ENCODE results near the gene RTN3.
A peak's percentile ranks its signal among the peaks of the same experiment; 100 is the strongest.

Gene RTN3

DNA sequence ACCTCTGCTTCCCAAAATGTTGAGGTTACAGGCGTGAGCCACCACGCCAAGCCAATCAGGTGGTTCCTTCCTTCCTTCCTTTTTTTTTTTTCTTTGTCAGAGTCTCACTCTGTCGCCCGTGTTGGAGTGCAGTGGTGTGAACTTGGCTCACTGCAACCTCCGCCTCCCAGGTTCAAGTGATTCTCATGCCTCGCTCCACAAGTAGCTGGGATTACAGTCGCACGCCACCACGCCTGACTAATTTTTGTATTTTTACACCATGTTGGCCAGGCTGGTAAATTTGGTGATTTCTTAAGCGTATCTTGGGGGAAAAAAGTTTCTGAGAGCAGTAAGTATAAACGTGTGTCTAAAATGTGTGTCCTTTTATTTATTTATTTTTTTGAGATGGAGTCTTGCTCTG is 113.8 kb downstream of the RTN3 start:
- no peaks in the 10 kb centered on the region for H3F3A ChIP-seq (ENCODE audit: insufficient read depth, low read length)
- H4K20me1 ChIP-seq (ENCODE audit: insufficient read depth, low read length): no peaks in the 10 kb centered on the region
- no peaks in the 10 kb centered on the region; the same call in 1 of the 2 replicates for H3K36me3 ChIP-seq (ENCODE audit: insufficient read depth, low read length)
- no peak for TF ChIP-seq CTCF (IDR thresholded peaks at IDR 0.05; ENCODE audit: low read length)
- TF ChIP-seq EZH2 (IDR thresholded peaks at IDR 0.05; ENCODE audit: borderline replicate concordance, low read length): no peak
- H2AFZ ChIP-seq (ENCODE audit: low read length): no peak overlapping the region
- H3K4me1 ChIP-seq (ENCODE audit: insufficient read depth, low read length, severe bottlenecking): no peaks in the 10 kb centered on the region
- H3K27me3 ChIP-seq (ENCODE audit: insufficient read depth, low read length): peaks cover 9% of the 10 kb centered on the region; the same call in 1 of the 2 replicates
- no peak overlapping the region for H3K4me3 ChIP-seq (ENCODE audit: low read depth, low read length, poor library complexity, severe bottlenecking)
- H3K4me2 ChIP-seq (ENCODE audit: low read length): no peak overlapping the region
- H3K9me2 ChIP-seq (ENCODE audit: low read depth, low read length): no peaks in the 10 kb centered on the region
- H3K9me3 ChIP-seq (ENCODE audit: low read length): peaks cover 4% of the 10 kb centered on the region; the same call in 1 of the 2 replicates
- no peak overlapping the region for H3K9ac ChIP-seq (ENCODE audit: low read length)
- H3K79me2 ChIP-seq (ENCODE audit: insufficient read depth, low read length): no peaks in the 10 kb centered on the region
- H3K27ac ChIP-seq (ENCODE audit: low read depth, low read length, poor library complexity, severe bottlenecking): no peak overlapping the region

GRCh38 chr11:63800921-63801320 is 119.6 kb downstream of the RTN3 start:
- H3K79me2 ChIP-seq (ENCODE audit: insufficient read depth, low read length): no peaks in the 10 kb centered on the region
- peaks cover 5% of the 10 kb centered on the region for H3K4me1 ChIP-seq (ENCODE audit: insufficient read depth, low read length, severe bottlenecking)
- no peak overlapping the region for H3K27ac ChIP-seq (ENCODE audit: low read depth, low read length, poor library complexity, severe bottlenecking)
- no peak overlapping the region for H3K9ac ChIP-seq (ENCODE audit: low read length)
- peaks cover 12% of the 10 kb centered on the region; the same call in 1 of the 2 replicates for H3K27me3 ChIP-seq (ENCODE audit: insufficient read depth, low read length)
- H3K36me3 ChIP-seq (ENCODE audit: insufficient read depth, low read length): no peaks in the 10 kb centered on the region
- no peak overlapping the region for H3K4me3 ChIP-seq (ENCODE audit: low read depth, low read length, poor library complexity, severe bottlenecking)
- no peak overlapping the region for H2AFZ ChIP-seq (ENCODE audit: low read length)
- H3F3A ChIP-seq (ENCODE audit: insufficient read depth, low read length): no peaks in the 10 kb centered on the region
- no peak overlapping the region for H3K4me2 ChIP-seq (ENCODE audit: low read length)
- TF ChIP-seq EZH2 (IDR thresholded peaks at IDR 0.05; ENCODE audit: borderline replicate concordance, low read length) (no peak), CTCF (IDR thresholded peaks at IDR 0.05; ENCODE audit: low read length) (no peak)
- H4K20me1 ChIP-seq (ENCODE audit: insufficient read depth, low read length): no peaks in the 10 kb centered on the region
- H3K9me3 ChIP-seq (ENCODE audit: low read length): no peaks in the 10 kb centered on the region
- no peaks in the 10 kb centered on the region for H3K9me2 ChIP-seq (ENCODE audit: low read depth, low read length)

DNA sequence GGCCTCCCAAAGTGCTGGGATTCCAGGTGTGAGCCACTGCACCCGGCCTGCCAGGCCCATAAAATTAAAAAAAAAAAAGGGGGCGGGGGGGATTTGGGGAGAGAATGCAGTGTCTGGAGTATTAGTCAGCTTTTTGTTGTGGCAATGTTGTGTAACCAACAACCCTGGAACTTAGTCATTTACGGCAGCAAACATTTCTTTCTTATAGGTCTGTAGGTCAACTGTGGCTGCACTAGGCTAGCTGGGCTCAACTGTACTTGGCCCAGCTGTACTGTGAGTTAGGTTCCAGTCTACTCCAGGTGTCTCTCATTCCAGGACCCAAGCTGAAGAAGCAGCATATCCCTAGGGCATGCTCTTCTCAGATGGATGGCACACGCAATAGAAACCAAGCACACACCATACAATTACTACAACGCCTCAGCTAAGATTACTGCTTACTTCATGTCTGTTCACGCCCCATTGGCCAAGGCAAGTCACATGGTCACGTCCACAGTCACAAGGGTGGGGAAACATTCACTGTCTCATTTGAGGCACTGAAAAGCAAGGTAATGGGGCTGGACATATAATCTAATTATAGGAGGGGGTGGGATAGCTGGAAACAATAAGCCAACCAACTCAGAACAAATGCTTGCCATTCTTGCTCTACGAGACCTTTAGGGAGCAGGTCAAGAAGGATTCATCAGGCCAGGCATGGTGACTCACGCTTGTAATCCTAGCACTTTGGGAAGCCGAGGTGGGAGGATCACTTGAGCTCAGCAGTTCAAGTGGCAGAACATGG is 121.5 kb downstream of the RTN3 start:
- Histone ChIP-seq H3K9me2 (ENCODE audit: low read depth, low read length) (no peaks in the 10 kb centered on the region), H3K9ac (ENCODE audit: low read length) (no peak overlapping the region), H3K27me3 (ENCODE audit: insufficient read depth, low read length) (0 out of 2 replicates have a peak, but pooled peaks cover 6% of the 10 kb centered on the region), H3K4me3 (ENCODE audit: low read depth, low read length, poor library complexity, severe bottlenecking) (no peak overlapping the region), H3K79me2 (ENCODE audit: insufficient read depth, low read length) (no peaks in the 10 kb centered on the region), H4K20me1 (ENCODE audit: insufficient read depth, low read length) (no peaks in the 10 kb centered on the region), H3F3A (ENCODE audit: insufficient read depth, low read length) (no peaks in the 10 kb centered on the region), H3K9me3 (ENCODE audit: low read length) (no peaks in the 10 kb centered on the region), H3K36me3 (ENCODE audit: insufficient read depth, low read length) (no peaks in the 10 kb centered on the region), H2AFZ (ENCODE audit: low read length) (0 out of 2 replicates have a peak overlapping the region, but pooled peaks have one; percentile 2), H3K4me1 (ENCODE audit: insufficient read depth, low read length, severe bottlenecking) (peaks cover 5% of the 10 kb centered on the region), H3K27ac (ENCODE audit: low read depth, low read length, poor library complexity, severe bottlenecking) (no peak overlapping the region), H3K4me2 (ENCODE audit: low read length) (no peak overlapping the region)
- no peak for TF ChIP-seq EZH2 (IDR thresholded peaks at IDR 0.05; ENCODE audit: borderline replicate concordance, low read length)
- TF ChIP-seq CTCF (IDR thresholded peaks at IDR 0.05; ENCODE audit: low read length): no peak
